Lung (tissue), 12 donors: ENCODE measurements around the gene CDC5L. TPM values are rescaled to one million over a fixed set of nuclear protein-coding genes. Genes with fewer than 3 reads are reported as not detected.

Experiments used
- ATAC-seq: fragments of 200-7000 bp; cut with Tn5 transposase; one replicate; pipeline ENCODE4 v1.9.1; 2020; ENCODE audit warnings: moderate number of reproducible peaks; ENCODE audit not compliant: insufficient read depth, low FRiP score
- DNase-seq, 3 donors: peaks; one replicate each; pipeline ENCODE4 v3.0.0-alpha.2; 2013 to 2017
- H3K27ac ChIP-seq, 2 donors: one replicate each; pipeline ENCODE4 v1.5.1; 2013; ENCODE audit warnings: mild to moderate bottlenecking in 2 of 2, moderate library complexity in 2 of 2, control low read depth in 1 of 2, inconsistent platforms in 1 of 2, low read depth in 1 of 2, low read length in 1 of 2
- H3K27me3 ChIP-seq, 3 donors: one replicate each; pipeline ENCODE4 v1.5.1; 2013; ENCODE audit warnings: low read length in 2 of 3; ENCODE audit not compliant: control insufficient read depth in 3 of 3, insufficient read depth in 3 of 3
- H3K36me3 ChIP-seq, 4 donors: one replicate each; pipeline ENCODE4 v1.5.1; 2013; ENCODE audit warnings: low read length in 4 of 4, mild to moderate bottlenecking in 1 of 4, moderate library complexity in 1 of 4; ENCODE audit not compliant: control insufficient read depth in 4 of 4, insufficient read depth in 4 of 4
- H3K4me1 ChIP-seq, 5 donors: one replicate each; pipeline ENCODE4 v1.5.1; 2013; ENCODE audit warnings: low read length in 5 of 5, mild to moderate bottlenecking in 2 of 5, moderate library complexity in 1 of 5; ENCODE audit not compliant: control insufficient read depth in 5 of 5, insufficient read depth in 5 of 5
- H3K4me3 ChIP-seq: one replicate; pipeline ENCODE4 v1.5.1; 2013; ENCODE audit warnings: mild to moderate bottlenecking, control low read depth, moderate library complexity
- H3K9ac ChIP-seq, 2 donors: one replicate each; pipeline ENCODE4 v1.5.1; 2013; ENCODE audit warnings: low read length in 2 of 2, control low read depth in 1 of 2; ENCODE audit not compliant: insufficient read depth in 1 of 2
- H3K9me3 ChIP-seq, 4 donors: one replicate each; pipeline ENCODE4 v1.5.1; 2013; ENCODE audit warnings: low read length in 3 of 4, mild to moderate bottlenecking in 1 of 4, moderate library complexity in 1 of 4; ENCODE audit not compliant: control insufficient read depth in 4 of 4, insufficient read depth in 3 of 4
- WGBS, 2 donors: extraction: QIAGEN DNeasy Blood & Tissue Kit; methylation state at CpG; one replicate each; pipeline ENCODE4 v1.1.7; 2013; 5-methylcytosine and 5-hydroxymethylcytosine counted together
- polyA plus RNA-seq, 2 donors: library from polyadenylated mRNA; stranded (reverse); fragments of 200-250 nt; gene quantifications; one replicate each; pipeline ENCODE4 v1.2.1, GENCODE V29; 2013
- total RNA-seq, 2 donors: library from RNA; depleted of rRNA in 1 of 2; stranded (reverse); fragments of >200 nt in 1 of 2; gene quantifications; one replicate each; pipeline ENCODE4 v1.2.1, GENCODE V29; 2014 to 2021
- TF ChIP-seq, protein P1 (sequence below): IDR thresholded peaks from 2 replicates; pipeline ENCODE4 v1.5.1; 2012; ENCODE audit warnings: mild to moderate bottlenecking; ENCODE audit errors: control extremely low read depth, extremely low read depth
- donor health status: control.
- donor health status: control.
- donor health status: Bipolar disorder and iron deficiency.
- donor health status: healthy.
- donor health status: DM: yes; HTN: yes; CAD: no.

The CDC5L gene
- total and polyA plus RNA-seq, 4 donors = 5.1 to 26.8 (median 11.3) TPM

DNA sequence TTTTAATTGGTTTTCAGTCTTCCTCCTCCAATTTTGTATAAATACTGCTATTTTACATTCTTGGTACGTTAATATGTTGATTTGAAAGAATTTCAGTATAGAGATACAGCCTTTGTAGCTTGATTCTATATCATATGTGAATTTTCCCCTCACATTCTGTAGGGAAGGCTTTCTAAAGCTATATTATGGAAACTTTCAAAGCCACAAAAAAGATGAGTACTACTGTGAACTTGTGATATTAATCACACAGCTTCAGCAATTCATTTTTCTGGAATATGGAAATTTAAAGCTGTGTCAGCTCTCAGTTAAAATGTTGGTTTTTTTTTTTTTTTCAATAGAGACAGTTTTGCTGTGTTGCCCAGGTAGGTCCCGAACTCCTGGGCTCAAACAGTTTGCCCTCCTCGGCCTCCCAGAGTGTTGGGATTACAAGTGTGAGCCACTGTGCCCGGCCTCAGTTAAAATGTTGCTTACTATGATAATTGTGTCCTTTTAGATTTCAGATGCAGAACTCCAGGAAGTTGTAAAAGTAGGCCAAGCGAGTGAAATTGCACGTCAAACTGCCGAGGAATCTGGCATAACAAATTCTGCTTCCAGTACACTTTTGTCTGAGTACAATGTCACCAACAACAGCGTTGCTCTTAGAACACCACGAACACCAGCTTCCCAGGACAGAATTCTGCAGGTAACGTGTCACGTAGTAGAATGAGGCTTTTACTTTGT lies 20.6 kb downstream of the CDC5L start:
- H3K4me1 ChIP-seq = peaks cover 0 to 3% (median 0%) of the 10 kb centered on the region in 5 donors

DNA sequence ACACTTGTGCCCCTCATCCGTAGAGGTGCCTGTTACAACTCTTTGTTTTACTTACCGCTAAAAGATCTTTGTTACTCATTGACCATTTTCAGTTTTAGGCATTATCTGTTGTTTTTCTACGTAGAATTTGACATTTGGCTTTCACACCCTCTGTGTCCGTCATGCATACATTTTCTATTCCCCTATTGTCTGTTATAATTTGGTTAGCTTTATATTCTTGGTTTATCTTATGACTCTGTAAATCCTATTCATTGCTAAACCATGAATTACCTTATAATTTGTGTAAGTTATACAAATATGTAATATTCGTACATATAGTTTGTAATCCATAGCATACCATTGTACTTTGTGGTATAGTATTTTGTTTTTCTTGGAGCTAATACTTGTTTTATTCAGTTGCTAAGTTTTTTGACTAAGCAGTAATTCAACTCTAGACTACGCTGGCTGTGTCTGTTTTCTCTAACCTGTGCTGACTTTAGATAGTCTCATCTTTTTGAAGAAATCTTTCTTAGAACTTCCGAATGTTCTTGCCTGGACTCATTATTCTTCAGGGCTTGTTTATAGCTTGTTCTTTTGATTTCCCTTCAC lies 21.8 kb downstream of the CDC5L start:
- TF ChIP-seq, protein P1, sequence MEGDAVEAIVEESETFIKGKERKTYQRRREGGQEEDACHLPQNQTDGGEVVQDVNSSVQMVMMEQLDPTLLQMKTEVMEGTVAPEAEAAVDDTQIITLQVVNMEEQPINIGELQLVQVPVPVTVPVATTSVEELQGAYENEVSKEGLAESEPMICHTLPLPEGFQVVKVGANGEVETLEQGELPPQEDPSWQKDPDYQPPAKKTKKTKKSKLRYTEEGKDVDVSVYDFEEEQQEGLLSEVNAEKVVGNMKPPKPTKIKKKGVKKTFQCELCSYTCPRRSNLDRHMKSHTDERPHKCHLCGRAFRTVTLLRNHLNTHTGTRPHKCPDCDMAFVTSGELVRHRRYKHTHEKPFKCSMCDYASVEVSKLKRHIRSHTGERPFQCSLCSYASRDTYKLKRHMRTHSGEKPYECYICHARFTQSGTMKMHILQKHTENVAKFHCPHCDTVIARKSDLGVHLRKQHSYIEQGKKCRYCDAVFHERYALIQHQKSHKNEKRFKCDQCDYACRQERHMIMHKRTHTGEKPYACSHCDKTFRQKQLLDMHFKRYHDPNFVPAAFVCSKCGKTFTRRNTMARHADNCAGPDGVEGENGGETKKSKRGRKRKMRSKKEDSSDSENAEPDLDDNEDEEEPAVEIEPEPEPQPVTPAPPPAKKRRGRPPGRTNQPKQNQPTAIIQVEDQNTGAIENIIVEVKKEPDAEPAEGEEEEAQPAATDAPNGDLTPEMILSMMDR = no peak
- ATAC-seq = no peak
- peaks cover 0 to 3% (median 0%) of the 10 kb centered on the region in 5 donors for H3K4me1 ChIP-seq
- DNase-seq = no peak
- no peak overlapping the region for H3K4me3 ChIP-seq
- no peaks in the 10 kb centered on the region for H3K27me3 ChIP-seq
- H3K36me3 ChIP-seq = peaks cover 23 to 55% (median 47%) of the 10 kb centered on the region in 4 donors
- H3K9ac ChIP-seq = no peak overlapping the region
- no peaks in the 10 kb centered on the region for H3K9me3 ChIP-seq
- 82 to 83% methylated on average over 7 of the region's 7 CpGs for WGBS, 2 donors
- no peak overlapping the region for H3K27ac ChIP-seq

More for the DNA sequence above, 20.6 kb downstream of the CDC5L start:
- Histone ChIP-seq H3K27ac (no peak overlapping the region), H3K4me3 (no peak overlapping the region), H3K27me3 (no peaks in the 10 kb centered on the region), H3K36me3 (peaks cover 23 to 47% (median 45%) of the 10 kb centered on the region in 4 donors), H3K9ac (no peak overlapping the region), H3K9me3 (no peaks in the 10 kb centered on the region)
- WGBS, 2 donors = 95 to 98% methylated on average over 11 of the region's 11 CpGs
- no peak for DNase-seq
- ATAC-seq = no peak
- TF ChIP-seq, protein P1 = no peak

DNA sequence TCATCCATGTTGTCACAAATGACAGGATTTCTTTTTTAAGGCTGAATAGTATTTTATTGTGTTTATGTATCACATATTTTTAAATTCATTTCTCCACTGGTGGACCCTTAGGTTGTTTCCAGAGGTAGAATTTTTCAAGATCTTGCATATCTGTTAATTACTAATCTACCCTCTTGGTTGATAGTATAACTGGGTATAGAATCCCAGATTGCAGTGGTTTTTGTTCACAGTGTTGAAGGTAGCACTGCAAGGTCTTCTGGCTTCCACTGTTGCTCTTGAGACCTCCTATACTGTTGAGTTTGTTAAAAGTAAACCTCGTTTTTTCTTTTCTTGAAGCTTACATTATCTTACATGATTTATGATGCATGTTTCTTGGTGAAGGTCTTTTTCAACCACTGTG lies 22.9 kb downstream of the CDC5L start:
- Histone ChIP-seq H3K27ac (no peak overlapping the region), H3K4me3 (no peak overlapping the region), H3K36me3 (peaks cover 20 to 54% (median 41%) of the 10 kb centered on the region in 4 donors), H3K9me3 (no peaks in the 10 kb centered on the region), H3K27me3 (no peaks in the 10 kb centered on the region), H3K4me1 (peaks cover 0 to 3% (median 0%) of the 10 kb centered on the region in 5 donors), H3K9ac (no peak overlapping the region)
- 85 to 90% methylated on average over 1 of the region's 1 CpG for whole genome bisulfite sequencing, 2 donors
- TF ChIP-seq, protein P1 = no peak
- DNase-seq (no peak), ATAC-seq (no peak)
